Activated T-helper 9 cell treated with anti-CD3 and anti-CD28 coated beads, Interleukin-2, amount 50 U/mL, for 16 hours (primary cell): ENCODE measurements around the gene SLC45A1.
"Not testable (repeated sequence)": the region's sequence is repeated elsewhere in the genome, so short reads cannot be mapped to it uniquely, and the experiment has no call there.

Experiments
- DNase-seq: peaks from one replicate; pipeline ENCODE4 v3.0.0-alpha.2; 2020; ENCODE audit warnings: low read depth

SLC45A1 gene

DNA sequence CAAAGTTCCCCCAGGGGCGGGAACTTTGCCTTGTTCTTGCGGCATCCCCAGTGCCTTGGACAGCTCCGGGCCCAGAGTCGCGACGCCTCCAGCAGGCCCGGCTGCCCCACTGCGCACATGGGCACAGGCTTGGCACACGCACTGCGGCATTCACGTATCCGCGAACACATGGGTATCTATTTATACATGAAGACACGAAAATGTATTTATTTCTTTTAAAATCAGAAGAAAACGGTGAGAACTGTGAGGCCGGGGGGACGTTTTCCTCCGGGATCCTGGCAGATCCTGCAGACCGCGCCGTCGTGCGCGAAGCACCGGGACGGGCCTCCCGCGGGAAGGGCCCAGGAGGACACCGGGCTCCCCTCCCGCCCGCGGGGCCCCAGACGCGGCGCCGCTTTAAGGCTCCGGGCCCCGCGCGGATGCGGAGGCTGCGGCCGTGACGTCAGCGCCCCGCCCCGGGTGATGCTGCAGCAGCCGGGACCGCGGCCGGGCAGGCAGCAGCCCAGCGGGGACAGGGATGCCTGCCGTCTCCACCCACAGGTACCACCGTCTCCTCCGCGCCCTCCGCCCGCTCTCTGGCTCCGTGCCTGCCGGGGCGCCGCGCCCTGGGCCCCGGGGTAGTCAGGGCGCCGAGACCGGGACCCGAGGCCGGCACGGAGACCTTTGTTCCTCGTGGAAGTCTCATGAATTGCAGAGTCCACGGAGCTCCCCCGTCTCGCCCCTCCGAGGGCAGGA lies at the start of gene SLC45A1:
TSS of gene SLC45A1 (plus strand) at position 468 of the 735 bp plus-strand sequence. CDS start 6,216 bp downstream, outside the sequence.
- peak; percentile 75 for DNase-seq

DNA sequence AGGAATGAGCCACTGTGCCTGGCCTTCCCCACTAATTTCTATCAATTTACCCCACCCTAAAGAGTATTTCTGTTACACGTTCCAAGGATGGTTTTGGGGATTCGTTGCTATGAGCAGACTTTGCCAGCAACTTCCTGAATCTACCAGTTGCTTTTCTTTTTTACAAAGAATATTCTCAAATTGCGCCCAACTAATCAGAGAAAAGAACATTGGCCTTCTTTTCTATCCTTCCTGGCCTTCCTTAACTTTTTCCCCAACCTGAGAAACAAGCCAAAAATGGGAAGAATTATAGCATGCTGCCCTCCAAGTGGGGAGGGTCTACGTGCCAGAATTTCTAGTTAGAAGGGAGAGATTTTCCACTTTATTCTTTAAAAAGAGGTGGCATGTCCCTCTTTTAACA lies 44.9 kb upstream of the SLC45A1 start:
- DNase-seq = no peak

DNA sequence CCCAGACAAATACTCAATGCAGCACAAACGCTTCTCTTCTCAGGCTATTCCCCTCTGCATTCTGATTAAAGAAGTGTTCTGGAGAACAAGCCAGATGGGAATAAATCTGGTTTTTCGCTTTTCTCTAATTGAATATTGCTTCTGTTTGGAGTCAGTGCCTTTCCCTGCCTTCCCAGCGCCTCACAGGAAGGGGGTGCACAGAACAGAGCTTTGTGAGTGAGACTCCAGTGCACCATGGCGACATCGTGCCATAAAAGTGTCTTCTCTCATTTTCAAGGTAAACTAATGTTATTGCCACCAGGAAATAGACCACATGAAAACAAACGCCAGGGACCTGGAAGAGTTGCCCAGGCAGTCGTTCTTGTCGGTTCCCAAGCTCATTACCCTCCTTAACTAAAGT lies 43.6 kb upstream of the SLC45A1 start:
- DNase-seq = no peak

DNA sequence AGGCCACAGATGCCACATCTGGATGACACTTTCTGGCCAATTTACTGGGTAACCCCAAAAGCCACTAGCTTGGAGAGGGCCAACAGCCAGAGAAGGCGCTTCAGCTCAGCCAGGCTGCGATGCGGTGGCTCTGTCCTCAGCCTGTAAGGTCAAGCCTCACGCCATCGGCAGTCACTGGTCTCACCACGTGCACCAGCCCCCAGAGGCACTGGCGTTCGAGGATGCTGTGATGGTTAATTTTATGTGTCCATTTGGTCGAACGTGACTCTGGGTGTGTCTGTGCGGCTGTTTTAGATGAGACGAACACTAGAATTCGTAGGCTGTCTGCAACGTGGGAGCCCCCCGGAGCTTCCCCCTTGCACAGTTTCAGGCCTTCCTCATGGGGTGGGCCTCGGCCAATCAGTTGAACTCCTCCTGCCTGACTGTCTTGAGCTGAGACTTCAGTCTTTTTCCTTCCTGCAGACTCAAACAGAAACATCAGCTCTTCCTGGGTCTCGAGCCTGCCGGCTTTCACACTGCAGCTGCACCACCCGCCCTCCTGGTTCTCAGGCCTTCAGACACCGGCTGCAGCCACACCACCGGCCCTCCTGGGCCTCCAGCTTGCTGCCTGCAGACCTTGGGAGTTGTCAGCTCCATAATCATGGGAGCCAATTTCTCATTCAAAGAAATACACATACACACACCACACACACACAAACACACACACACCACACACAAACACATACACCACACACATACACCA lies 41.6 kb upstream of the SLC45A1 start:
- DNase-seq = no peak

DNA sequence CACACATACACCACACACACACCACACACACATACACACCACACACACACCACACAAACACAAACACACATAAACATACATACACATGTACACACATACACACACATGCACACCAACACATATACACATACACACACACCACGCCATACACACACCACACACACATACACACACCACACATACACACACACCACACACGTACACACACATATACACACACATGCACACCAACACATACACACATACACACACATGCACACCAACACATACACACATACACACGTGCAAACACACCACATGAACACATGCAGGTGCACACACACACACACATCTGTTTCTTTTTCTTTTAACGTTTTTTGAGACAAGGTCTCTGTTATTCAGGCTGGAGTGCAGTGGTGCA lies 41.0 kb upstream of the SLC45A1 start:
- DNase-seq = no peak

DNA sequence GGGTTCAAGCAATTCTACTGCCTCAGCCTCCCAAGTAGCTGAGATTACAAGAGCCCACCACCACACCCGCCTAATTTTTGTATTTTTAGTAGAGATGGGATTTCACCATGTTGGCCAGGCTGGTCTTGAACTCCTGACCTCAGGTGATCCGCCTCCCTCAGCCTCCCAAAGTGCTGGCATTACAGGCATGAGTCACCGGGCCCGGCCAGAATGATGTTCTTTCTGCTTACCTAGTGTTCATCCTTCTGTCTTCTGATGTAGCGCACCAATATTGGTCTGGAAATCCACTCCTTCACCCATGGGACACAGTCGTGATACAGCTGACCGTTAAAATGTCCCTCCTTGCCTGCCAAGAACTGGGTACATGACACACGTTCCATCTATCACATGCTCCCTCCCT lies 39.2 kb upstream of the SLC45A1 start:
- not testable (repeated sequence) for DNase-seq

DNA sequence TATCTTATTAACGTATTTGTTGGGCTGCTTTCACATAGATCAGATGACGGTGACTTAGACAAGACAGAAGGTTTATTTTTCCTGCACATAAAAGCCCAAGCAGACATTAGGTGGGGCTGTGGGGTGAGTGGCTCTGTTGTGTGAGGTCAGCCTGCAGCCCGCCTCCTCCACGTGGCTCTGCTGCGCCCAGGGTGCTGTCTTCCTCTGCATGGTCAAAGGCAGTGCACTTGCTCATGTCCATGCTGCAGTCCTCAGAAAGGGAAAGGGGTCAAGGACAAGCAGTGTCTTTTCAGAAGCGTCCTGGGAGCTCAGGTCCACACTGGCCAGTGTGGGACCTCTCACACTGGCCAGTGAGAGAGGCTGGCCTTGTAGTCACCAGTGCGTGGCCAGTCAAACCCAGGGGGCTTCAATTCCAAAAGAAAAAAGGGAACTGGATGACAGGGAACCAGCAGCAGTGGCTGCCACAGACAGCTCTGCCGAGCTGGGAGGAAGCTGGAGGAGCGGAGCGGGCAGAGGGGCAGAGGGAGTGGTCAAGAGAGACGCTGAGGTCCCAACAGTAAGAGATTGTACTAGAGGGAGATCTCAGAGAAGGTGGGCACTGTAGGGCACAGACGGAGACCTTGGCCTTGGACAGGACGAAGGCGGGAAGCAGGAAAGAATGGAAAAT lies 35.9 kb upstream of the SLC45A1 start:
- no peak for DNase-seq

DNA sequence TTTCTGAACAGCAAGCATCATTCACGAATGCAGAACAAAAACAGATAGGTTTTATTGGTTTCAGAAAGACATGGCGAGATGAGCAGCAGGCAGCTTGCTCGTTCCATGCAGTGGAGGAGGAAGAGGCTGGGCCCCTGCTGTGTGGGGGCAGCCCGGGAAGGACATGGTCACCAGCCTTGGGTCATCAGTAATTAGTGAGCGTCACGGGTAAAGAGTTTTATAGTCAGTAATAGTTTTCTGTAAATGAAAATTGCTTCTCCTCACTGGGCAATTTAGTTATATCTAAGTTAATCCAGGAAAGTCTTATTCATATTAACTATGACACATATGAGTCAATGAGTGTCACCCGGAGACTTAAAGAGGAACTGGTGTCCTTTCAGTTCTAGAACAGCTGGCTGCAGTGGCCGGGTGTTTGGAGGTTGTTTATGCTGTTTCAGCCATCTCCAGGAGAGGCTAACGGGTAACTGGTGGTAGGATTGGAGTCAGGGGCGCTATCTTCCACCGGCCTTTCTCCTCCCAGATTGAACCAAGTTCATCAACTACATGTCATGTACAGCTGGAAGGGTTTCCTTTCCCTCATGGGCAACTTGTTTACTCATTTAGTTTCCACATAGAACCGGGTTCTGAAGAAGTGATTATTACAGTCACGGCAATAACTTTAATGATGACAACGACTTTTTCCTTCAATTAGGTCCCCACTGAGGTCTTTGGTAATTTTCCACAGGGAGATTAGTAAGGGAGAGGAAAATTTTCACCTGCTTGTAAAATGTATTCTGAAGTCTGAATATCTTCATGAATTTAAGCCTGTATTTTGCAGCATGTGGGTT lies 34.6 kb upstream of the SLC45A1 start:
- no peak for DNase-seq

DNA sequence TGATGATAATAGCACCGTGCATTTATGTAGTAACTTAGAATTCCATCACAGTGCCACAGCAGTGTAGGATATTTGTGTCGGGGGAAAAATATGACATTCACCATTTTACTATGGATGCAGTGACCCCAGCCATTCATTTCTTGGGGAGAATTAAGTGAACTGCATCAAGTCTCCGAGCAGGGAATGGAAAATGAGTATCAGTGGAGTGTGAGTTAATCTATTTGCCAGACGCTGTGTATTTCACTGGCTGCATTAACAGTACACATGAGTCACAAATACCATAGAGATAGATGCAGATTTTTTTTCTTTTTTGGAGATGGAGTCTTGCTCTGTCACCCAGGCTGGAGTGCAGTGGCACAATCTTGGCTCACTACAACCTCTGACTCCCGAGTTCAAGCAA lies 33.8 kb upstream of the SLC45A1 start:
- no peak for DNase-seq

DNA sequence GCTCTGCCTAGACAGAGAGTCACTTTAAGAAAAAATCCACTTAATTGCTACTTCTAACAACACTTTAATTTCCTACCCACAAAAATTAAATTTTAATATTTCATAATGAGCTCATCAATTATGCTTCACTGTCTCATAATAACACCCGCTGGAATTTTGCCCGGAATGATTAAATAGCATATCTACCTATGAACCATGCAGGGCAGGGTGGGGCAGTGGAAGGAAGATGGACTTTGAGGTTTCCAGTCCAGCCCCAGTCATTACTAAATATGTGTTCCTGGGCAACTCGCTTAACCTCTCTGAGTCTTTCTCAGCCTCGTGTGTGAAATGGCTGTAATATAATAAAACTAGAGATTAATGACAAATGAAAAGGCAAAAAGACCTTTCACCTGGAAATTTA lies 32.8 kb upstream of the SLC45A1 start:
- DNase-seq = no peak

DNA sequence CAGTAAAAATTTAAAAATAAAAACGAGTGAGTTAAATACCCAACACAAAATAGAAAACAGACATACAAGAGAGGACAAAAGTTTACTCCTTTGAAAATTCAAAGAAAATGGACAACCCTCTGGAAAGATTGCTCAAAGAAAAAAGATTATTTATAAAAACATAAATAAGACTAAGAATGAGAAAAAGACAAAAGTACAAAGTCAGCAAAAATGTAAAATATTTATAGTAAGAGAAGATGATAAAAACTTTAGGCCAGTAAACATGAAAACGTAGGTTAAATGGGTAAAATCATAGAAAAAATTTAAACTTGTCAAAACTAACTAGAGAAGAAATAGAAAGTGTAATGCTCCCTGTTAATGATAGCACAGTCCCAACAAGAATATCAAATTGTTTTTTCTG lies 31.9 kb upstream of the SLC45A1 start:
- DNase-seq = no peak

DNA sequence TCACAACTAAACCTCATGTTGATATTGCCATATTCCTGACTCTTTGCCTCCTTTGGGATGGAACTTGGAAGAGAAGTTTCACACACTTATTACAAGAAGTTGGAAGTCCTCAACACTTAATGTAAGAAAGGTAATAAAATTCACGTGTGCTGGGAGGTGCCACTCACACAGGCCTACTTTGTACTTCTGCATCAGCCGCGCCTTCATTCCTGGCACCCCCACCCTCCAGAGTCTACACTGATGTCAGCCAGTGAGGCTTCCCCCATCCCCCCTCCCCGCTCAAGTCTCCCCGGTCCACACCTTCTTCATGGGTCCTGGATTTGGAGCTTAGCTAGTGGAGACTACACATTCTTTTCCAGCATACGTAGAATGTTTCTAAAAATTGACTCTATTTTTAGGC lies 24.8 kb upstream of the SLC45A1 start:
- no peak for DNase-seq

DNA sequence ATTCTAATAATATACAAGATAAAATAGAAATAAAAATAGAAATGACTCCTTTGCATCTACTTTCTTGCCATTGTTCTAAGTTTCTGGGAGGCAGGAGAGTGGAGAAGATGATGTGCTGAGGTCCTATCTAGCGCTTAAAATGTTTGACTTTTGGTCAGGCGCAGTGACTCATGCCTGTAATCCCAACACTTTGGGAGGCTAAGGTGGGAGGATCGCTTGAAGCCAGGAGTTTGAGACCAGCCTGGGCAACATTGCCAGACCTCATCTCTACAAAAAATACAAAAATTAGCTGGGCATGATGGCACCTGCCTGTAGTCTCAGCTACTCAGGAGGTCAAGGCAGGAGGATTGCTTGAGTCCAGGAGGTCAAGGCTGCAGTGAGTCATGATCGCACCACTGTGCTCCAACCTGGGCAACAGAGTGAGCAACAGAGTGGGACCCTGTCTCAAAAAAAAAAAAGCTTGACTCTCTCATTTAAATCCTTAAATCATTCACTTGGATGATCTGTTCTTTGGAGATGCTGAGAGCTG lies 24.2 kb upstream of the SLC45A1 start:
- no peak for DNase-seq

DNA sequence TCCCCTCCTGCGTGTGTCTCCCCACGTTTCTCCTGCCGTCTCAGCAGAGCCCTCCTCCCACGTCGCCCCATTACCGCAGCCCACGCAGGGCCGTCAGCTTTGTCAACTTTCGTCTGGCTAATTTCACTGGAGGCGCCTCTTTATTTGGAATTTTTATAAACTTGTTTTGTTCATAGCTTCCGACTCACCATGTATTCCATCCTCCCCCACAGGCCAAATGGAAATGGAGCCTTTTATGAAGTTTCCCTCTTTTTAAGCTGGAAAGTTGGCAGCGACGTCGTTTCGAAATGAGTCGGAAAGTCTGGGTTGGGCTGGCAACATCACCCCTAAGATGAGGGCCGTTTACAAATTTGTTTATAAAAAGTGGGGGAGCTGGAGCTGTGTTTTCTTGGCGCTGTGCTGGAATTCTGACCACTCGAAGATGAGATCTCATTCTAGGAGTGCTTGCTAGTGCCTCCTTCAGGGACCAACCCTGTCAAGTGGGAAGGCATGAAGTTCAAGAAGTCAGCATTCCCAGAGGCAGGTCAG lies 23.7 kb upstream of the SLC45A1 start:
- DNase-seq = no peak

DNA sequence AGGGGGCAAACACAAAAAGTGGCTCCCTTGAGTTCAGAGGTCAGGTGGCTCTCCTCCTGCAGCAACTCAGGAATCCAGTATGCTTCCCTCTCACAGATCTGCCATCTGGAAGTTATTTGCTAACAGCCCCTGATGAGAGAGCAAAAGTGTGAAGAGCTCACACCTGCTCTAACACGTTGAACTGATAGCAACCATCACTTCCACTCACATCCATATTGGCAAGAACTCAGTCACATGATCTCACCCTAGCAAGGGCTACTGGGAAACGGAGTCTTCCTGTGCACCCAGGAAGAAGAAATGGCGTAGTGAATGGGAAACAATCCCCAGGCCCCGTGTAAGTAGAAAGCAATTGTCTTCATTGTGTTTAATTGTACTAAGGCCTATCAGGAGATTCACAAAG lies 20.7 kb upstream of the SLC45A1 start:
- no peak for DNase-seq

DNA sequence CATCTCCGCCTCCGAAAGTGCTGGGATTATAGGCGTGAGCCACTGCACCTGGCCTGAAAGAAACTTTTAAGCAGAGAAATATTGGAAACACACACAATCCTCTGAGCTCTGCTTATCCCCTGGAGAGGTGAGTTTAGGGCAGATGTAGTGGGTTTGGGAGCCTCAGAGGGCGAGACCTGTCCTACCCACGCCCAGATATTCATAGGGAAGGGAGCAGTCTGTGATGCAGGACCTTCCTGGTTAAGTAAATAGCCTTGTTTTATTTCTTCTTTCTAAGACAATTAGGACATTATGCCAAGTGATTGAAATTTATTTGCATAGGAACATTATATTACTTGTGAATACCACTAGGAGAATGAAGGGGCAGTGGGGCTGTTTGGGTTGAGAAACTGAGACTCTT lies 18.0 kb upstream of the SLC45A1 start:
- no peak for DNase-seq

DNA sequence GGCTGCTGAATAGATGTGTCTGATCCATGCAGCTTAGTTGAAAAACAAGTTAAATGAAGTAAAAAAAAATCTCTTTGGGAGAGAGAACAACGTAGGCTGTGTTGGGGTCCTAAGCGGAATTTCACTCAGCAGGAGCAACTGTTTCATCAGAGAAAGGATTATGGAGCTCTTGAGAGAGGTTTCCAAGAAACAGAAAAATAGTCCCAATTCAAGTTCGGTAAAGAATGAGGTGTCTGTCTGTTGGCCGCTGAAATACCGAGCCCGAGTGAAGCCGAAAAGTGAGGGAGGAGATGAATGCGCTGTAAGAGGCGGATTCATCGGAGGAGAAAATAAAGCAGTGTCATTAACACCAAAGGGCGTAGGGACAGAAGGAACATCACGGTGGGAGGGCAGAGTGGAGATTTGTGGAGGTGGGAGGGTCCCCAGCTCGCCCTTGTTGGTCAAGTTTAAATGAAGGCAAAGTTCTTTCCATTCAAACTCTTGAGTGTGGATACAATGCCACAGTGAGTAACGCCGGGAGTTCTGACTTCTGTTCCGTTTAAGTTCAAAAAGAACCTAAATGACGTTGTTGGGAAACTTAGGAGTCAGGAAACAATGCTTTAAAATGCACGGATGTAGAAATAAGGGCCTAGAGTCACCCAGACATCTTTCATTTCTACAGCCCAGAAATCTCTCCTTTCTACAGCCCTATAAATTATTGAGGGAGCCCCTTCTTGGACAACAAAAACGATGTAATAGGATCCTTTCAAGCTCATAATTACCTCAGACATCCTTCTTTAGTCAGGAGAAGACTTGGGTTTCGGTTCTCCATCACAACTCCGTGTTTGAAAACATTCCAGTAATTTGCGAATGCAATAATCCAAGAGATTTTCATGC lies 15.6 kb upstream of the SLC45A1 start:
- no peak for DNase-seq

DNA sequence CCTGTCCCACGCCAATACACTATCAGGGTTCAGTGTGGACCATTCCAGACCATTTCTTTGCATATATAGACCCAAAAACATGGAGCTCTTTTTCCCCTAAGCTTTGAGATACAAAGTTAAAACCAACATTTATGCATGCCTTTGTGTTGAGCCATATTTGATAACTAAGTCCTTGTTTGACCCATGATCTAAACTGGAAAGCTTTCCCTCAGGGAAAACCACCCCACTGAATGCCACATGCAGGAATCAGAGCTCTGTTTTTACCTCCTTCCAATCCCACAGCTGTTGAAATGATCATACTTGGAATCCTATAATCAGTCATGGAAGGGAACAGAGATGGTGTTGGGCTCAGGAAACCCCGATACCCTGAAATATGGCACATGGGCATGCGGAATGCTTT lies 14.8 kb upstream of the SLC45A1 start:
- no peak for DNase-seq

DNA sequence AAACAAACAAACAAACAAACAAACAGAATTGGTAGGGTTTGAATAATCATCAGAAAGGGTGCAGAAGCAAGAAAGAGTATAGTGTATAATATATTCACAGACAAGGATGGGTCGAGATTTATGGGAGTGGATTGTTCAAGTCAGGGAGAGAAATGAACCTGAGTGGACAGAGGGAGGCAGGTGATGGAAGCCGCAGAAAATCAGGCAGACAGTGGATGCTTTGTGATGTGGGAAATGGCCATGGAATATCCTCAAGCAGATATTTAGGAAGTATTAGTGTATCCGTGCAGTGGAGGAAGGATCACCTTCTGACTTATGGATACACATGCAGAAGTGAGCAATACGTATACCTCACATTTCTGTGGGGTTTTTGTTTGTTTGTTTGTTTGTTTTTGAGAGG lies 14.0 kb upstream of the SLC45A1 start:
- no peak for DNase-seq

DNA sequence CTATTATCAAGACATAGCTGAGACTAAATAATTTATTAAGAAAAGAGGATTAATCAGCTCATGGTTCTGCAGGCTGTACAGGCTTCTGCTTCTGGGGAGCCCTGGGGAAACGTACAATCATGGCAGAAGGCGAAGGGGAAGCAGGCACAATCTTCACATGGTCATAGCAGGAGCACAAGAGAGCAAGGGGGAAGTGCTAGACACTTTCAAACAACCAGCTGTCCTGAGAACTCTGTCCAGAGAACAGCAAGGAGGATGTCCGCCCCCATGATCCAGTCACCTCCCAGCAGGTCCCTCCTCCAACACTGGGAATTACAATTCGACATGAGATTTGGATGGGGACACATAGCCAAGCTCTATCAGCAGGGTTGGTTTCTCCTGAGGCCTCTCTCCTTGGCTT lies 10.3 kb upstream of the SLC45A1 start:
- DNase-seq = no peak
